ENCODE data around the gene ALOX5.
"Not testable (repeated sequence)": the region's sequence is repeated elsewhere in the genome, so short reads cannot be mapped to it uniquely, and the experiment has no call there.

Gene ALOX5

DNA sequence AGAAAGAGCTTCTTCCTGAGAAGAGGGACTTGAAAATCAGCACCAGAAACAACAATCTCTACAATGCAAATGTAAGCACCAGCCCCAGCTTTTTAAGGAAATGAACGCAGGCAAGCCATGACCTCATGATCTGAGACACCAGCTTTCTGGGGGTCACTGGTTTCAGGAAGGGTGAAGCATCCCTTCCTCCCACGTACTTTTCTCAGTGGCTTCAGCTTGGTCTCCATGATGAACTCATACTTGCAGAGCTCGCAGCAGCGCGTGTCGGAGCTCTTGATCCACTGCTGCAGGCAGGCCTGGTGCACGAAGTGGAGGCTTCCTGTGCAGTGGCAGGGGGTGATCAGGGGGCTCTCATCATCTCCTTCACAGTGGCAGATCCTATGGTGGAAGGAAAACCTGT is 87.0 kb downstream of the ALOX5 start:
- no peak for DNase-seq (ENCODE audit: low read depth in 1 of 2, low spot score in 1 of 2)

DNA sequence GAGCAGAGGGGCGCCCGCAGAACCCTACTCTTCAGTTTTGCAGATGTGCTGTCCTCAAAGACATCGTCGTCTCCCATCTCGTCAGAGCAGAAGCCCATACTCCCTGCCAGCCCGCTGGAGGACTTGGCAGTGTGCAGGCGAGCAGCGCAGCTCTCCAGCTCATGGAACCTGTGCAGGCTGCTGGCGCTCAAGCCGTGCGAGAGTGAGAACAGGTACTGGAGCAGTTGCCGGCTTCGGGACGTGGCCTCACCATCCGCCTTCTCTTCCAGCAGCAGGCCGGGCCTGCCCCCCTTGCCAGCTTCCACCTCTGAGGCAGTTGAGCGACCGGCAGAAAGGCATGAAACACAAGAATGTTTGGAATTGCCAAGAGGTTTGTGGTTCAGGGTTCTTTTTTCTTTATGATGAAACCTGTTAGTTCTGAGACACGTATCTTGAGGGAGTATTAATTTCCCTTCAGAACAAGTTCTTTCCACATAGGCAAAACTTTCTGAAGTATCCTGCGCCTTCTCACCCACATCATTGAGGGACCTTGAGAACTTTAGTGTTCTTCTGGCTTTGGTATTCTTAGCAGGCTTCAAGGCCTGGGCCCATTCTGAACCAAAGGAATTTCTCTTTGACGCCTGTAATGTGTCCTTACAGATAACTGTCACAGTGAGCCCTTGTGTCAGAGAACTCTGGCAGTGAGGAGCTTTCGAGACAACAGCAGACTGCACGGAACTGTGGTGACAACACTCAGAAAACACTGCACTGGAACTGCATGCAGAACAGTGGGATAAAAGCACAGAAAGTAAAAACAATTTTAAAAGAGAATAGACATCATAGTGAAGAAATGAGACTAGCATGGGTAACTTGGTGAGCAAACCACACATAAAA is 89.5 kb downstream of the ALOX5 start:
- no peak for DNase-seq (ENCODE audit: low read depth in 1 of 2, low spot score in 1 of 2)

DNA sequence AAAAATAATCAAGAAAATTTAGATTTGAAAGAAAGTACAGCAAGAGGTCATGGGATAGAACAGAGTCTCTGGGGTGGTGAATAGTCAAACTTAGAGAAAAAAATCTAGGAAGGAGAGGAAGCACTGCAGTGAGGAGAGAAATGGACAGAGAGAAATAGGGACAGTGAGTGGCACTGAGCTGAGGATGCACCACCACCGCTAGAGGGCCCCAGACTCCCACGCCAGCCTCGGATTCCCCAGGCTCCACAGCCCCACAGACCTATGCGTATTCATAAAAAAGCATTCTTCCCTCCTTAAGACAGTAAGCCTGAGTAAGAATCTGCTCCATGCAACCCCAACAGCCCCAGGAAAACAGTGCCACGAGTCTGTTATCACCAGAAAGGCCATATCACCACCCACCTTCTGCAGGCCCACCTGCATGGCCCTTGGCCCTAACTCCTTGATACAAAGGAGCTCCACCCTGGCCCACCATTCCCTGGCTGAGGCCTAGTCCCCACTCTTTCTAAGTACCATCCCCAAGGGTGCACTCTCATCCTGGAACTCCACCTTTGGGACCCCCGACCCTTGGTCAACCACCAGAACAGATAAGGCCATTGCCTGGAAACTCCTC is 91.0 kb downstream of the ALOX5 start:
- peak; percentile 51 to 52 for DNase-seq (ENCODE audit: low read depth in 1 of 2, low spot score in 1 of 2)

DNA sequence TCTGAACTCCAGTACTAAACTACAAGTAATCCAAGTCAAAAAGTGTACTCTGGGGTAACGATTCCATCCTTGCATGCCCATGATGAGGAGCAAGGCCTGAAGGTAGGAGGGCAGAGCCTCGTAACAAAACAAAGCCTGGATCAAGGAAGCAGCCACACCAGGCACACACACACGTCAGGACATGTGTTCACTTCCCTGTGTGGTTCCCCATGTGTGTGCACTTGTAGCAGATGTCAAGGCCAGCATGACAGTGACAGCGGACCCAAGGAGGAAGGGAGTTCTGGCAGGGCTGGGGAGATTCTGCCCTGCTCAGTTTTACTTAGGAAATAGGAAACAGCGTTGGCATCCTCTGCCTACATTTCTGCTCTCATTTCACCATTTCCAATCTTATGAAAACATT is 92.8 kb downstream of the ALOX5 start:
- DNase-seq (ENCODE audit: low read depth in 1 of 2, low spot score in 1 of 2): no peak

DNA sequence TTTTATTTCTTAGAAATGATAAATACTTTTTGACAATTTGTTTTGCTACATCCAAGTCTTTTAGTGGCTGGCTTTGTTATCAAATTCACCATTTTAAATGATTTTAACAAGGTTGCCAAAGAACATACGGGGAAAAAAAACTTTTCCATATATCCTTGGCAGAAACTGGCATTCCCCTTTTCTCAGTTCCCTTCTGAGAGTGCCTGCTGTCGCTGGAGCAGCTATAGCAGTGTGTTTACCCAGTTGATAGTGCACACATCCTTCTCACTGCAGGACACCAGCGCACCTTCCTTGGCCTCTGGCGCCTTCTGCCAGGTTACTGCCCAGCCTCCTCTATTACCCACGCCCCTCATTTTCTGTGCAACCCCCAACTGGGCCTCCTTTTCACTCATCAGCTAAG is 94.1 kb downstream of the ALOX5 start:
- no peak for DNase-seq (ENCODE audit: low read depth in 1 of 2, low spot score in 1 of 2)

- DNase-seq (ENCODE audit: low read depth in 1 of 2, low spot score in 1 of 2): peak; percentile 5 to 25
Measured at GRCh38 chr10:45470098-45471012, 96.3 kb downstream of the ALOX5 start.

DNA sequence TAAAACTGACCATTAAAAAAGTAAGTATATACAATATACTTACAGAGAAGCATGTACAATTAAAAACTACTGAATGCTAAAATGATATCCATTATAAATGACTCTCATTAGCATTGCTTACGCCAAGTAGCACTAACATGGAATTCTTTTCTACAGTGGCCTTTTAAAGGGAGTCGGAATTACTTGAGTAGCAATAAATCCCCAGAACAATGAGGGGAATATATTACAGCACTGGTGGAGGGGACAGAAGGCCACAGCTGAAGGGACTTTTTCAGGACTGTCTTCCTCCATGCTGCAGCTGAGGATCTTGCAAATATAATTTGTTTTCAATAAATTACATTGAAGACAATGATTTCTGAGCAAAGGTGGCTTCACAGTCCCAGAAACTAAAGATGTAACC is 97.0 kb downstream of the ALOX5 start:
- DNase-seq (ENCODE audit: low read depth in 1 of 2, low spot score in 1 of 2): no peak

DNA sequence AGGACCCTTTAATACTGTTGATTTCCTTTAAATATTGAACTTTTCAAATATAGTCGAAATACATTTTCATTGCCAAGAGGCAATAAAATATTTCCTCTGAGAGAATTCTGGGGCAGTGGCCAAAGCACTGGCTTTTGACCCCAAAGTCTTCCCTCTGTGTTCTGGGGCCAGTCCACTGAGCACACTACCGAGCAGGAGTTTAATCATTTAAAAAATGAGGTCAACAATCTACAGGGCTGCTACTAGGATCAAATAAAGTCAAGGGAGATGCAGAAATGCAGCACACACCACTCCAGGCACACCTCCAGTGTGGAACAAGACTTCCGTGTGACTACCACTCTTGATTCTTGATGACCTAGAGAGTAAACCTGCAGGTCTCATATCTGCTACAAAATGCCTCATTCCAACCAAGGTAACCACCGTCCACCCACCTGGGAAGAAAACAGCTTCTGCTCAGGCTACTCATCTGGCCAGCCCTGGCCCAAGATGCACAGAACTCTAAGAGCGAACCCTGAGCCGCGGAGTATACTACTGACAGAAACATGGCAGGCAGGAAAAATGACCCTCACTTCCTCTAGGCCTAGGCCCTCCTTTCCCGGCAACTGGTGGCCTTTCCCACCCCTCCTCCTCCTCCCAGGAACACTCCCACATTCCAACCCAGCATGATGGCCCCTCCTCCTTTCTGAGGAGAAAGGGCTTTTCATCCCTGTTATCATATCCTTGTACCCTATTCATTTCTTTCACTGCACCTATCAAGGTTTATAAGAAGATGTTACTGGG is 97.7 kb downstream of the ALOX5 start:
- DNase-seq (ENCODE audit: low read depth in 1 of 2, low spot score in 1 of 2): no peak

GRCh38 chr10:45473126-45473525 is 99.1 kb downstream of the ALOX5 start:
- DNase-seq (ENCODE audit: low read depth in 1 of 2, low spot score in 1 of 2): no peak

DNA sequence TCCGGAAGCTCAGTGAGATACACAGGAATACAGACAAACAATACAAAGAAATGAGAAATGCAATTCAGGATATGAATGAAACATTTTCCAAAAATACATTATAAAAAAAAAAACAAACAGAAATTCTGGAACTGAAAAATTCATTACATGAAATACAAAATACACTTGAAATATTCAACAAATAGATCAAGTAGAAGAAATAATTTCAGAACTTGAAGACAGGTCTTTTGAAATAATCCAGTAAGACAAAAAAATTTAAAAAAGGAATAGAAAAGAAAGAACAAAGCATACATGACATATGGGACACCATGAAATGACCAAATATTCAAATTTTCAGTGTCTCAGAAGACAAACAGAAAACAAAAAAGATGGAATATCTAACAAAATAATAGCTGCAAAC is 102.5 kb downstream of the ALOX5 start:
- DNase-seq (ENCODE audit: low read depth in 1 of 2, low spot score in 1 of 2): no peak

GRCh38 chr10:45480294-45480693 is 106.3 kb downstream of the ALOX5 start:
- no peak for DNase-seq (ENCODE audit: low read depth in 1 of 2, low spot score in 1 of 2)

DNA sequence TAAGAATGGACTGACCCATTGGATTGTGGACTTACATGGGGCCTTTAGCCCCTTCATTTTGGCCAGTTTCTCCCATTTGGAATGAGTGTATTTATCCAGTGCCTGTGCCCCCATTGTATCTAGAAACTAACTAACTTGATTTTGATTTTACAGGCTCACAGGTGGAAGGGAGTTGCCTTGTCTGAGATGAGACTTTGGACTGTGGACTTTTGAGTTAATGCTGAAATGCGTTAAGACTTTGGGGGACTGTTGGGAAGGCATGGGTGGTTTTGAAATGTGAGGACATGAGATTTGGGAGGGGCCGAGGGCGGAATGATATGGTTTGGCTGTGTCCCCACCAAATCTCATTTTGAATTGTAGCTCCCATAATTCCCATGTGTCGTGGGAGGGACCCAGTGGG is 107.1 kb downstream of the ALOX5 start:
- not testable (repeated sequence) for DNase-seq (ENCODE audit: low read depth in 1 of 2, low spot score in 1 of 2)

- DNase-seq (ENCODE audit: low read depth in 1 of 2, low spot score in 1 of 2): no peak
Measured at GRCh38 chr10:45483002-45483401, 109.0 kb downstream of the ALOX5 start.

- no peak for DNase-seq (ENCODE audit: low read depth in 1 of 2, low spot score in 1 of 2)
Measured at GRCh38 chr10:45487735-45488134, 113.7 kb downstream of the ALOX5 start.

- no peak for DNase-seq (ENCODE audit: low read depth in 1 of 2, low spot score in 1 of 2)
Measured at GRCh38 chr10:45488365-45488764, 114.3 kb downstream of the ALOX5 start.

GRCh38 chr10:45490277-45490676 is 116.3 kb downstream of the ALOX5 start:
- DNase-seq (ENCODE audit: low read depth in 1 of 2, low spot score in 1 of 2): no peak

- DNase-seq (ENCODE audit: low read depth in 1 of 2, low spot score in 1 of 2): no peak
Measured at GRCh38 chr10:45491061-45491460, 117.0 kb downstream of the ALOX5 start.
